Epithelial cell of esophagus (primary cell): ENCODE results near the gene ITPK1.

ENCODE experiments used
- DNase-seq: peaks from one replicate; pipeline ENCODE4 v3.0.0; 2010; ENCODE audit warnings: low read depth
- H3K4me3 ChIP-seq: 2 replicates; pipeline ENCODE4 v1.5.1; 2011; ENCODE audit warnings: mild to moderate bottlenecking, low read length, control low read depth
- CTCF ChIP-seq: IDR thresholded peaks from 2 replicates; pipeline ENCODE4 v1.5.1; 2011; ENCODE audit warnings: low read depth, mild to moderate bottlenecking, low read length, control low read depth, inconsistent platforms; ENCODE audit not compliant: insufficient read depth; ENCODE audit errors: missing control alignments

The ITPK1 gene

GRCh38 chr14:93051600-93052546 lies 63.9 kb downstream of the ITPK1 start:
- no peak for TF ChIP-seq CTCF
- no peak for DNase-seq
- no peak overlapping the region for H3K4me3 ChIP-seq

- no peak overlapping the region for H3K4me3 ChIP-seq
- no peak for TF ChIP-seq CTCF
- no peak for DNase-seq
Measured at GRCh38 chr14:93050761-93051160, 65.0 kb downstream of the ITPK1 start.

GRCh38 chr14:93049867-93050331 lies 65.8 kb downstream of the ITPK1 start:
- H3K4me3 ChIP-seq, result no peak overlapping the region
- DNase-seq, result no peak
- no peak for TF ChIP-seq CTCF

GRCh38 chr14:93049315-93049714 lies 66.4 kb downstream of the ITPK1 start:
- DNase-seq, result no peak
- no peak overlapping the region for H3K4me3 ChIP-seq
- TF ChIP-seq CTCF, result no peak

GRCh38 chr14:93048843-93049242 lies 66.9 kb downstream of the ITPK1 start:
- DNase-seq, result no peak
- no peak overlapping the region for H3K4me3 ChIP-seq
- TF ChIP-seq CTCF, result no peak

GRCh38 chr14:93047661-93048060 lies 68.1 kb downstream of the ITPK1 start:
- no peak overlapping the region for H3K4me3 ChIP-seq
- no peak for DNase-seq
- TF ChIP-seq CTCF, result no peak
